DND-41 (cell line): ENCODE results near the gene FOXK1.

Experiments used
- ATAC-seq: fragments of 200-7000 bp; cut with Tn5 transposase; 3 replicates; pipeline ENCODE4 v1.9.1; 2021; ENCODE audit warnings: low read depth; ENCODE audit not compliant: insufficient read depth
- DNase-seq: peaks from one replicate; pipeline ENCODE4 v3.0.0-alpha.2; 2020
- H2AFZ ChIP-seq: 2 replicates; pipeline ENCODE4 v1.6.0; 2012; ENCODE audit warnings: low read depth, low read length
- H3K27ac ChIP-seq: 2 replicates; pipeline ENCODE4 v1.5.1; 2012; ENCODE audit warnings: low read length, inconsistent platforms
- H3K27me3 ChIP-seq: fragments of 200-600 bp; sonication (generic); 2 replicates; pipeline ENCODE4 v1.6.0; 2012; ENCODE audit warnings: low read length, mild to moderate bottlenecking, inconsistent platforms; ENCODE audit not compliant: insufficient read depth, poor library complexity
- H3K36me3 ChIP-seq: 2 replicates; pipeline ENCODE4 v1.5.1; 2012; ENCODE audit warnings: low read length, inconsistent platforms; ENCODE audit not compliant: insufficient read depth
- H3K4me1 ChIP-seq: 2 replicates; pipeline ENCODE4 v1.5.1; 2012; ENCODE audit warnings: mild to moderate bottlenecking, low read length; ENCODE audit not compliant: insufficient read depth
- H3K4me2 ChIP-seq: 2 replicates; pipeline ENCODE4 v1.6.0; 2012; ENCODE audit warnings: mild to moderate bottlenecking, moderate library complexity, low read length, inconsistent platforms; ENCODE audit not compliant: insufficient read depth
- H3K4me3 ChIP-seq, 2 experiments: fragments of 200-600 bp in 1 of 2; shearing (Covaris generic) in 1 of 2; 2 replicates each; pipeline ENCODE4 v1.5.1; 2012 to 2016; ENCODE audit warnings: inconsistent platforms in 2 of 2, low read length in 2 of 2, mild to moderate bottlenecking in 2 of 2, low read depth in 1 of 2, moderate library complexity in 1 of 2
- H3K79me2 ChIP-seq: 2 replicates; pipeline ENCODE4 v1.6.0; 2012; ENCODE audit warnings: low read length, inconsistent platforms; ENCODE audit not compliant: insufficient read depth
- H3K9ac ChIP-seq: 2 replicates; pipeline ENCODE4 v1.6.0; 2012; ENCODE audit warnings: low read depth, mild to moderate bottlenecking, inconsistent platforms, low read length, moderate library complexity
- H3K9me3 ChIP-seq: 2 replicates; pipeline ENCODE4 v1.5.1; 2012; ENCODE audit warnings: low read length, moderate library complexity, mild to moderate bottlenecking, inconsistent platforms; ENCODE audit not compliant: insufficient read depth, severe bottlenecking
- H4K20me1 ChIP-seq: 2 replicates; pipeline ENCODE4 v1.6.0; 2012; ENCODE audit warnings: low read length; ENCODE audit not compliant: insufficient read depth
- EZH2 ChIP-seq: IDR thresholded peaks from 3 replicates; pipeline ENCODE4 v1.6.1; 2012; ENCODE audit warnings: borderline replicate concordance, low read depth, mild to moderate bottlenecking, moderate library complexity, low read length, inconsistent platforms; ENCODE audit not compliant: severe bottlenecking
- TF ChIP-seq, protein P1 (sequence below): IDR thresholded peaks from 2 replicates; pipeline ENCODE4 v1.5.1; 2012; ENCODE audit warnings: borderline replicate concordance, low read length, moderate library complexity, mild to moderate bottlenecking; ENCODE audit not compliant: poor library complexity, severe bottlenecking; ENCODE audit errors: extremely low read depth

FOXK1 gene

DNA sequence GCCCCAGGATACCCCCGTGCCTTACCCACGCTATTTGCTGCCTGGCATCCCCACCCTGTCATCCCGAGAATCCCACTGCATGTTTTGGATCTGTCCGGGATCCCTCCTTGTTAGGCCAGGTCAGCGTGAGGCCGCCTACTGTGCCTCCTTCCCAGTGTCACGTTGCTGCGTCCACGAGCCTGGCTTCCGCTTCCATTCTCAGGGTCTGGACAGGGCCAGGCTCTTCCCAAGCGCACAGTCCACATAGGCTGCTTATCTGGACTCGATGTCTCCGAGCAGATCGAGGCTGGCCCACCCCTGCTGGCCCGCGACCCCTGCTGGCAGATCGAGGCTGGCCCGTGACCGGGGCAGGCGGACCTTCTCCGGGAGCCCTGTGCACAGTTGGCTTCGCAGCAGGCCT is 27.1 kb downstream of the FOXK1 start:
- H2AFZ ChIP-seq = no peak overlapping the region
- ATAC-seq (no peak), DNase-seq (no peak)
- TF ChIP-seq, protein P1, sequence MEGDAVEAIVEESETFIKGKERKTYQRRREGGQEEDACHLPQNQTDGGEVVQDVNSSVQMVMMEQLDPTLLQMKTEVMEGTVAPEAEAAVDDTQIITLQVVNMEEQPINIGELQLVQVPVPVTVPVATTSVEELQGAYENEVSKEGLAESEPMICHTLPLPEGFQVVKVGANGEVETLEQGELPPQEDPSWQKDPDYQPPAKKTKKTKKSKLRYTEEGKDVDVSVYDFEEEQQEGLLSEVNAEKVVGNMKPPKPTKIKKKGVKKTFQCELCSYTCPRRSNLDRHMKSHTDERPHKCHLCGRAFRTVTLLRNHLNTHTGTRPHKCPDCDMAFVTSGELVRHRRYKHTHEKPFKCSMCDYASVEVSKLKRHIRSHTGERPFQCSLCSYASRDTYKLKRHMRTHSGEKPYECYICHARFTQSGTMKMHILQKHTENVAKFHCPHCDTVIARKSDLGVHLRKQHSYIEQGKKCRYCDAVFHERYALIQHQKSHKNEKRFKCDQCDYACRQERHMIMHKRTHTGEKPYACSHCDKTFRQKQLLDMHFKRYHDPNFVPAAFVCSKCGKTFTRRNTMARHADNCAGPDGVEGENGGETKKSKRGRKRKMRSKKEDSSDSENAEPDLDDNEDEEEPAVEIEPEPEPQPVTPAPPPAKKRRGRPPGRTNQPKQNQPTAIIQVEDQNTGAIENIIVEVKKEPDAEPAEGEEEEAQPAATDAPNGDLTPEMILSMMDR = no peak
- TF ChIP-seq EZH2 = no peak
- H3K27ac ChIP-seq = no peak overlapping the region
- H3K4me1 ChIP-seq = no peaks in the 10 kb centered on the region
- no peaks in the 10 kb centered on the region for H3K9me3 ChIP-seq
- H3K79me2 ChIP-seq = peaks cover 97% of the 10 kb centered on the region
- H3K27me3 ChIP-seq = no peaks in the 10 kb centered on the region
- no peak overlapping the region for H3K4me3 ChIP-seq
- no peak overlapping the region for H3K4me2 ChIP-seq
- peaks cover 18% of the 10 kb centered on the region for H3K36me3 ChIP-seq
- H3K9ac ChIP-seq = no peak overlapping the region
- H4K20me1 ChIP-seq = peaks cover 76% of the 10 kb centered on the region

DNA sequence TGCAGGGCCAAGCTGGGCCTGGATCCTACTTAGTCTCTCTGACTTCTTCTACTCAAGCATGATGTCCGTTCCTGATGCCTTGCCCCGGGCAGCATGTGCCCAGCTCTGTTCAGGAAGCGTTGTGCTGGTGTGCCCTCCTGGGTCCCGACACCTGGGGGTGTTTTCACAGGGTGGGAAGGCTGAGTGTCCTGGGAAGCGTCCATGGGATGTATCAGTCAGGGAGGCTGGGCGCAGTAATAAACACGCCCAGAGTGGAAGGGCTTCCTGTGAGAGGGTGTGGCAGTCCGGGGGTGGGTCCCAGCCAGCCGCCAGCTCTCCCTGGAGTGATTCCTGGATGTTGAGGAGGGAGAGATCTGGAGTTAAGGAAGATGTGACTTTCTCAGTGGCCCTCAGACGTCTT is 29.0 kb downstream of the FOXK1 start:
- no peak overlapping the region for H3K4me3 ChIP-seq
- no peak overlapping the region for H3K9ac ChIP-seq
- DNase-seq (no peak), ATAC-seq (no peak)
- peaks cover 85% of the 10 kb centered on the region for H4K20me1 ChIP-seq
- H3K4me1 ChIP-seq = no peaks in the 10 kb centered on the region
- H3K79me2 ChIP-seq = peaks cover 100% of the 10 kb centered on the region
- no peaks in the 10 kb centered on the region for H3K9me3 ChIP-seq
- TF ChIP-seq EZH2 = no peak
- TF ChIP-seq, protein P1 = no peak
- no peak overlapping the region for H2AFZ ChIP-seq
- peaks cover 23% of the 10 kb centered on the region for H3K36me3 ChIP-seq
- H3K27ac ChIP-seq = no peak overlapping the region
- no peak overlapping the region for H3K4me2 ChIP-seq
- H3K27me3 ChIP-seq = no peaks in the 10 kb centered on the region

DNA sequence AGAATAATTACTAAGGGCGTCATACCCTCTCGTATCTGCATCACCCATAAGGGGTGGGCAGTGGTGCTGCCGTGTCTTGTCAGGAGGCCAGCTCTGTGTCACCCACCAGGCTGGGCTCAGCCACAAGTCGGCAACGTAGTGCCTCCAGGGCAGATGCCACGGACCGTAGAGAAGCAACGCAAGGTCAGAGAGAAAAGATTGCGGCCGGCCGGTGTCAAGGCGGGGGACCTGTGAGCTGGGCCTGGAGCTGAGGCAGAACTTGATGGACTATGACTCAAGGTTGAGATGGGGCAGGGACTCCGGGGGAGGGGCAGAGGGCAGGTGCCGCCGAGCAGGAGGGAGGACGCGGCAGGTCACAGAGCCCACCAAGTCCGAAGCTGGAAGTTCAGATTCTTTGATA is 29.5 kb downstream of the FOXK1 start:
- DNase-seq (no peak), ATAC-seq (no peak)
- H3K4me1 ChIP-seq = no peaks in the 10 kb centered on the region
- H3K9me3 ChIP-seq = no peaks in the 10 kb centered on the region
- H3K27me3 ChIP-seq = no peaks in the 10 kb centered on the region
- no peak overlapping the region for H3K27ac ChIP-seq
- H3K9ac ChIP-seq = no peak overlapping the region
- H4K20me1 ChIP-seq = peaks cover 85% of the 10 kb centered on the region
- H3K4me3 ChIP-seq = no peak overlapping the region
- TF ChIP-seq, protein P1 = no peak
- no peak for TF ChIP-seq EZH2
- H3K79me2 ChIP-seq = peaks cover 100% of the 10 kb centered on the region
- H3K4me2 ChIP-seq = no peak overlapping the region
- no peak overlapping the region for H2AFZ ChIP-seq
- H3K36me3 ChIP-seq = peaks cover 23% of the 10 kb centered on the region
